ENCODE results near the gene PTPN14. TPM values are rescaled to one million over a fixed set of nuclear protein-coding genes. Genes with fewer than 3 reads are reported as not detected.

The PTPN14 gene
- total RNA-seq, 1 experiment from 2014 or later, result 76.4 TPM

- peaks cover 4% of the 10 kb centered on the region for H3K4me1 ChIP-seq (ENCODE audit: insufficient read depth, low read length)
Measured at GRCh38 chr1:214516434-214517326, 34.7 kb downstream of the PTPN14 start.

More at GRCh38 chr1:214516434-214517326, 34.7 kb downstream of the PTPN14 start:
- Histone ChIP-seq H3K14ac (ENCODE audit: insufficient read depth, low read length) (no peak overlapping the region), H3K4me2 (ENCODE audit: insufficient read depth, insufficient read length, low read length) (no peak overlapping the region), H4K20me1 (ENCODE audit: control insufficient read depth, insufficient read depth, insufficient read length) (no peaks in the 10 kb centered on the region), H4K5ac (ENCODE audit: insufficient read length, low read depth, low read length) (no peak overlapping the region), H2AK5ac (ENCODE audit: insufficient read length, low read length) (no peak overlapping the region), H3K9me3 (ENCODE audit: control insufficient read depth, low read depth, low read length) (no peaks in the 10 kb centered on the region), H3K23me2 (ENCODE audit: insufficient read length, low read depth, low read length, poor library complexity, severe bottlenecking) (no peaks in the 10 kb centered on the region), H2BK15ac (ENCODE audit: low read depth, low read length) (no peak overlapping the region), H3K79me2 (ENCODE audit: insufficient read depth, low read length) (peaks cover 10% of the 10 kb centered on the region; the same call in 1 of the 2 replicates), H2BK120ac (ENCODE audit: low read depth, low read length, poor library complexity, severe bottlenecking) (no peak overlapping the region), H2BK5ac (ENCODE audit: insufficient read length, low read length) (no peak overlapping the region), H3K79me1 (ENCODE audit: insufficient read depth, low read depth, low read length, poor library complexity, severe bottlenecking) (peaks cover 3% of the 10 kb centered on the region), H3K27ac (ENCODE audit: insufficient read length, low read depth, low read length) (no peak overlapping the region), H2AFZ (ENCODE audit: low read length) (no peak overlapping the region), H3K18ac (ENCODE audit: insufficient read length, low read depth, low read length) (no peak overlapping the region), H2BK12ac (ENCODE audit: insufficient read length, low read depth, low read length) (no peak overlapping the region), H4K91ac (ENCODE audit: insufficient read length, low read depth, low read length) (no peak overlapping the region), H2BK20ac (ENCODE audit: low read depth, low read length, poor library complexity, severe bottlenecking) (no peak overlapping the region), H3K4ac (ENCODE audit: low read depth, low read length) (no peak overlapping the region), H3K27me3 (ENCODE audit: insufficient read depth, low read length) (no peaks in the 10 kb centered on the region), H3K23ac (ENCODE audit: insufficient read length, low read depth, low read length) (no peak overlapping the region), H3T11ph (ENCODE audit: low read length) (no peak overlapping the region), H3K9ac (ENCODE audit: extremely low read depth, insufficient read length, low read length) (no peak overlapping the region), H4K8ac (replicated peaks; ENCODE audit: insufficient read length, low read depth, low read length) (no peak overlapping the region), H3K56ac (ENCODE audit: insufficient read length, low read depth, low read length) (no peak overlapping the region)
- no peak for DNase-seq
- Mint-ChIP-seq H3K27ac (no peak overlapping the region), H3K27me3 (ENCODE audit: low read depth) (no peaks in the 10 kb centered on the region), H3K36me3 (ENCODE audit: insufficient read depth in 1 of 3, low read depth in 3 of 3) (peaks cover 6 to 7% (median 7%) of the 10 kb centered on the region in 3 experiments; a peak in 6 of 7 replicates), H3K9me3 (peaks cover 3 to 7% of the 10 kb centered on the region in 2 experiments; a peak in 4 of 5 replicates), H3K4me1 (peaks cover 55 to 57% of the 10 kb centered on the region in 2 experiments), H3K4me3 (no peak overlapping the region)
- WGBS (ENCODE audit: extremely low coverage, insufficient read length, low lambda C conversion rate), result no CpG with 5 or more reads among the region's 6 CpGs
- no peak for TF ChIP-seq CTCF (conservative IDR thresholded peaks at IDR 0.05)
